NCI-H2107 treated with DMSO at 0.1 percent for 48 hours (cell line): ENCODE measurements around the gene GFY.
"Not testable (repeated sequence)": the region's sequence is repeated elsewhere in the genome, so short reads cannot be mapped to it uniquely, and the experiment has no call there.

Experiments used
- DNase-seq: peaks from one replicate; lab custom pipeline; 2025; ENCODE audit not compliant: unreplicated experiment; lab: John Stamatoyannopoulos, UW

GFY gene

GRCh38 chr19:49443366-49444099, 18.3 kb downstream of the GFY start:
- DNase-seq = peak; percentile 82

- not testable (repeated sequence) for DNase-seq
Measured at GRCh38 chr19:49444100-49444700, 19.0 kb downstream of the GFY start.

- no peak for DNase-seq
Measured at GRCh38 chr19:49445997-49446396, 20.8 kb downstream of the GFY start.

GRCh38 chr19:49447485-49448431, 22.6 kb downstream of the GFY start:
- DNase-seq = no peak

GRCh38 chr19:49448432-49448786, 23.2 kb downstream of the GFY start:
- DNase-seq = no peak

- no peak for DNase-seq
Measured at GRCh38 chr19:49450405-49450804, 25.2 kb downstream of the GFY start.

- peak; percentile 99 for DNase-seq
Measured at GRCh38 chr19:49451430-49452181, 26.4 kb downstream of the GFY start, which contains the start of gene PIH1D1. PIH1D1 (minus strand) TSS chr19:49451814; CDS start chr19:49451574, 240 bp downstream.

- DNase-seq = peak; percentile 94
Measured at GRCh38 chr19:49453013-49453756, 28.0 kb downstream of the GFY start, which contains the start of gene ALDH16A1. ALDH16A1 (plus strand) TSS chr19:49453225; CDS start chr19:49453332, 107 bp downstream.

GRCh38 chr19:49453757-49454240, 28.6 kb downstream of the GFY start:
- DNase-seq = no peak

GRCh38 chr19:49455773-49456172, 30.6 kb downstream of the GFY start:
- DNase-seq = no peak

- no peak for DNase-seq
Measured at GRCh38 chr19:49456326-49456725, 31.1 kb downstream of the GFY start.

GRCh38 chr19:49458567-49458903, 33.3 kb downstream of the GFY start:
- no peak for DNase-seq

- no peak for DNase-seq
Measured at GRCh38 chr19:49459388-49459787, 34.2 kb downstream of the GFY start.

GRCh38 chr19:49461130-49461529, 35.9 kb downstream of the GFY start:
- not testable (repeated sequence) for DNase-seq

- no peak for DNase-seq
Measured at GRCh38 chr19:49461656-49462055, 36.5 kb downstream of the GFY start.

GRCh38 chr19:49462492-49462891, 37.3 kb downstream of the GFY start:
- no peak for DNase-seq

- no peak for DNase-seq
Measured at GRCh38 chr19:49463960-49464740, 39.0 kb downstream of the GFY start.

GRCh38 chr19:49465371-49465770, 40.2 kb downstream of the GFY start:
- DNase-seq = no peak

GRCh38 chr19:49468199-49468598, 43.0 kb downstream of the GFY start:
- DNase-seq = no peak
